Thyroid gland (tissue), 4 donors: ENCODE results near the gene PPP1R8.

Experiments
- POLR2A ChIP-seq, 2 donors: fragments of 450-650 bp; IDR thresholded peaks; one replicate each; pipeline ENCODE4 v1.6.1; 2017; ENCODE audit warnings: antibody characterized with exemption in 2 of 2, mild to moderate bottlenecking in 2 of 2, moderate library complexity in 1 of 2
- TF ChIP-seq, protein P1 (sequence below), 6 experiments: fragments of 200-600 bp in 3 of 6; fragments of 450-650 bp in 3 of 6; sonication (generic) in 3 of 6; IDR thresholded peaks; one replicate each; pipeline ENCODE4 v1.5.1; 2016 to 2019; ENCODE audit warnings: antibody characterized with exemption in 6 of 6, mild to moderate bottlenecking in 2 of 6, inconsistent platforms in 1 of 6, moderate library complexity in 1 of 6

DNA sequence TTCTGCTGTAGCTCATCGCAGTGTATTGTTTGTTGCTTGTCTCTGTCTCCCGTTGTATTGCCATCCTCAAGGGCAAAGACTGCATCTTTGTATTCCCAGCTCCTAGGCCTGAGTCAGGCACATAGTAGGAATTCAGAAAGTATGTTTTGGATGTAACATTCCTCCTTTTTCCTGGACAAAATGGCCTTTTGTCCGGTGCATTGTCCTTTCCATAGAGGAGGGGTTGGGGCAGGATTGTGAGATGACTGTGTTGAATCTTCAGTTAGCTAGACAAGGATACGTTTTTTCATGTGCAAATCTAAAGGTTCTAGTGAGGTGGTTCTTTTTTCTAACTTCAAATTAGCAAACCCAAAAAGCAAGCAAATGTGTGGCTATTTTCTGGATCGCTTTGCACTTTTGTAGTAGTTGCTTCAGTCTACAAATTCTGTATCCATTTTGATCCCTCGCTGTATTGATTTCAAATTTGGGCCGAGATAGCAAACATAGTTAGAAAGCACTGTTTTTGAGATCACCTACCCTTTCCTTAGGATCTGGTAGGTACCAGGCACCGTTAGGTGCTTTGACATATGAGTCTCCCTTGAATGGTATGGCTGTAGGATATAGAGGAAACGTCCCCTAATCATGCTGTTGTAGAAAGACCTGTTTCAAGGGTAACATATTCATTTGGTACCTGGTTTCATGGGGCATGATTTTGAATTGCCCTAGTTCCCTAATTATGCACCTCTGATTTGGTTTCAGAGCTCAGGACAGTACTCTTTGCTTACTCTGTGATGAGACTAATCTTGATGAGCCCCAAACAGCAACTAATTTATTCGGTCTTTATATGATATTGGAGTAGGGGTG is 1.2 kb downstream of the PPP1R8 start:
- TF ChIP-seq, protein P1, sequence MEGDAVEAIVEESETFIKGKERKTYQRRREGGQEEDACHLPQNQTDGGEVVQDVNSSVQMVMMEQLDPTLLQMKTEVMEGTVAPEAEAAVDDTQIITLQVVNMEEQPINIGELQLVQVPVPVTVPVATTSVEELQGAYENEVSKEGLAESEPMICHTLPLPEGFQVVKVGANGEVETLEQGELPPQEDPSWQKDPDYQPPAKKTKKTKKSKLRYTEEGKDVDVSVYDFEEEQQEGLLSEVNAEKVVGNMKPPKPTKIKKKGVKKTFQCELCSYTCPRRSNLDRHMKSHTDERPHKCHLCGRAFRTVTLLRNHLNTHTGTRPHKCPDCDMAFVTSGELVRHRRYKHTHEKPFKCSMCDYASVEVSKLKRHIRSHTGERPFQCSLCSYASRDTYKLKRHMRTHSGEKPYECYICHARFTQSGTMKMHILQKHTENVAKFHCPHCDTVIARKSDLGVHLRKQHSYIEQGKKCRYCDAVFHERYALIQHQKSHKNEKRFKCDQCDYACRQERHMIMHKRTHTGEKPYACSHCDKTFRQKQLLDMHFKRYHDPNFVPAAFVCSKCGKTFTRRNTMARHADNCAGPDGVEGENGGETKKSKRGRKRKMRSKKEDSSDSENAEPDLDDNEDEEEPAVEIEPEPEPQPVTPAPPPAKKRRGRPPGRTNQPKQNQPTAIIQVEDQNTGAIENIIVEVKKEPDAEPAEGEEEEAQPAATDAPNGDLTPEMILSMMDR (IDR thresholded peaks at IDR 0.05): no peak
- TF ChIP-seq POLR2A (IDR thresholded peaks at IDR 0.05): no peak
